OCI-LY7 (cell line): ENCODE results near the gene MORN1. TPM values are rescaled to one million over a fixed set of nuclear protein-coding genes. Genes with fewer than 3 reads are reported as not detected.

Source experiments
- BruUV-seq: library from RNA; stranded (reverse); fragments of 400-500 nt; replicated peaks from 2 replicates; lab custom pipeline; 2021; lab: Mats Ljungman, UMichigan
- CTCF ChIA-PET: fragments of 300-600 bp; sonication (Branson Sonifier 250); formaldehyde crosslinking; loops from one replicate; lab custom pipeline; 2022; ENCODE audit warnings: antibody characterized with exemption; ENCODE audit not compliant: unreplicated experiment; lab: Charles Lee
- POLR2A ChIA-PET: fragments of 300-600 bp; sonication (Branson Sonifier 250); formaldehyde crosslinking; loops from one replicate; lab custom pipeline; 2022; ENCODE audit warnings: antibody characterized with exemption; lab: Charles Lee
- DNase-seq: peaks from one replicate; pipeline ENCODE4 v3.0.0-alpha.2; 2015; ENCODE audit warnings: low spot score
- H2AFZ ChIP-seq: fragments of 200-600 bp; sonication (generic), shearing (Covaris generic); 2 replicates; pipeline ENCODE4 v1.6.1; 2014; ENCODE audit warnings: mild to moderate bottlenecking, antibody characterized with exemption, low read length, moderate library complexity
- H3K27ac ChIP-seq: fragments of 200-600 bp; sonication (generic); 2 replicates; pipeline ENCODE4 v1.5.1; 2014; ENCODE audit warnings: mixed run types, low read depth, mild to moderate bottlenecking, moderate library complexity, low read length, inconsistent platforms; ENCODE audit not compliant: poor library complexity, severe bottlenecking
- H3K36me3 ChIP-seq: fragments of 200-600 bp; sonication (generic); 2 replicates; pipeline ENCODE4 v1.6.1; 2014; ENCODE audit warnings: mild to moderate bottlenecking, antibody characterized with exemption, low read length, moderate library complexity, mixed read lengths; ENCODE audit not compliant: insufficient read depth
- H3K4me1 ChIP-seq: fragments of 200-600 bp; sonication (generic); 2 replicates; pipeline ENCODE4 v1.5.1; 2014; ENCODE audit warnings: mild to moderate bottlenecking, low read length; ENCODE audit not compliant: insufficient read depth, poor library complexity, severe bottlenecking
- H3K4me2 ChIP-seq: fragments of 200-600 bp; sonication (generic); 2 replicates; pipeline ENCODE4 v1.6.1; 2014; ENCODE audit warnings: mild to moderate bottlenecking, low read length
- H3K4me3 ChIP-seq: fragments of 200-600 bp; sonication (generic); 2 replicates; pipeline ENCODE4 v1.5.1; 2014; ENCODE audit warnings: mild to moderate bottlenecking, low read depth, low read length; ENCODE audit not compliant: poor library complexity, severe bottlenecking
- H3K79me2 ChIP-seq: fragments of 200-600 bp; sonication (generic); 2 replicates; pipeline ENCODE4 v1.6.1; 2016; ENCODE audit warnings: low read depth, mild to moderate bottlenecking, low read length, moderate library complexity, mixed read lengths; ENCODE audit not compliant: insufficient read depth
- H3K9me2 ChIP-seq: fragments of 200-600 bp; sonication (generic); 2 replicates; pipeline ENCODE4 v1.6.1; 2016; ENCODE audit warnings: mild to moderate bottlenecking, low read length, mixed read lengths; ENCODE audit not compliant: insufficient read depth
- H3K9me3 ChIP-seq: fragments of 200-600 bp; sonication (generic); 2 replicates; pipeline ENCODE4 v1.6.1; 2014; ENCODE audit warnings: mild to moderate bottlenecking, mixed run types, low read length, mixed read lengths
- H4K20me1 ChIP-seq: fragments of 200-600 bp; sonication (generic); 2 replicates; pipeline ENCODE4 v1.6.1; 2014; ENCODE audit warnings: mild to moderate bottlenecking, antibody characterized with exemption, low read length, moderate library complexity, mixed read lengths; ENCODE audit not compliant: insufficient read depth
- EZH2phosphoT487 ChIP-seq: fragments of 200-600 bp; sonication (generic); IDR thresholded peaks from 2 replicates; pipeline ENCODE4 v1.6.1; 2018; ENCODE audit warnings: low read depth, borderline replicate concordance, mild to moderate bottlenecking, mixed run types, antibody characterized with exemption, low read length, moderate library complexity, mixed read lengths
- intact Hi-C: fragments of 100-400 bp; cut with micrococcal nuclease; formaldehyde crosslinking; loops from one replicate; pipeline ENCODE4 v1.10.0; 2022; ENCODE audit not compliant: unreplicated experiment
- total RNA-seq, 2 experiments: library from RNA; depleted of rRNA in 1 of 2; stranded (reverse); fragments of >200 nt in 1 of 2; shearing (Covaris generic) in 1 of 2; gene quantifications; 2 replicates each; pipeline ENCODE4 v1.2.3, GENCODE V29; 2014 to 2022
- TF ChIP-seq, protein P1 (sequence below): fragments of 200-600 bp; sonication (generic); conservative IDR thresholded peaks from 2 replicates; pipeline ENCODE4 v1.5.1; 2014; ENCODE audit warnings: mild to moderate bottlenecking, antibody characterized with exemption, low read length, moderate library complexity, mixed read lengths

The MORN1 gene
- total RNA-seq, 2 experiments from 2014 or later: 13.1 to 29.7 TPM

DNA sequence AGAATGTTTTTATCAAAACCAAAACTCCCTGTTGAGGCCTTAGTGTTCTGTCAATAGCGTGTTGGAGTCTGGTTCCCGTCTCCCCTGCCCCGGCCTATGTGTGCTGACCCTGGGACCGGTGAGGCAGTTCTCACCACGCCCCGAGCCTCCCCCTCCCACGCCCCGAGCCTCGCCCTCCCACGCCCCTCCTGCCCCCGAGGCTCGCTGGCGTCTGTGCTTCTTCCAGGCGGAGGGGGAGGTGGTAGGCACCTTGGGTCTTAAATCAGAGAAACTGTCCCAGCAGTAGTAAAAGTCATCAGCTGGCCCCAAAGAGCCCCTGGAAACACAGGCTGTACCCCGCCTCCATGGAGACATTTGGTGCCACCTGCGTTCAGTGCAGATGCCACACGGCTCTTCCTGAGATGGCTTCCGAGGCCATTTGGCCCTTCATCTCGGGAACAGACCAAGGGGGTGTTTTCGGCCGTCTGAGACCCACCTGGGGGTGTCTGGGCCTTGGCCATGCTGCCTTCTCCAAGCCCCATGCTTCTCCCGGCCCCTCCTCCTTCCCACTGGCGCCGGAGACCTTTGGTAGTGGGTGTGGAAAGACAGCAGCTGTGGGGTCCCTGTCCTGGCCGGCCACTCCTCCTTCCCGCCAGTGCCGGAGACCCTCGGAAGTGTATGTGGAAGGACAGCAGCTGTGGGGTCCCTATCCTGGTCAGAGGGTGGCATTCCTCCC lies 118.5 kb downstream of the MORN1 start:
- POLR2A ChIA-PET: no interaction called here
- CTCF ChIA-PET: no interaction called here

DNA sequence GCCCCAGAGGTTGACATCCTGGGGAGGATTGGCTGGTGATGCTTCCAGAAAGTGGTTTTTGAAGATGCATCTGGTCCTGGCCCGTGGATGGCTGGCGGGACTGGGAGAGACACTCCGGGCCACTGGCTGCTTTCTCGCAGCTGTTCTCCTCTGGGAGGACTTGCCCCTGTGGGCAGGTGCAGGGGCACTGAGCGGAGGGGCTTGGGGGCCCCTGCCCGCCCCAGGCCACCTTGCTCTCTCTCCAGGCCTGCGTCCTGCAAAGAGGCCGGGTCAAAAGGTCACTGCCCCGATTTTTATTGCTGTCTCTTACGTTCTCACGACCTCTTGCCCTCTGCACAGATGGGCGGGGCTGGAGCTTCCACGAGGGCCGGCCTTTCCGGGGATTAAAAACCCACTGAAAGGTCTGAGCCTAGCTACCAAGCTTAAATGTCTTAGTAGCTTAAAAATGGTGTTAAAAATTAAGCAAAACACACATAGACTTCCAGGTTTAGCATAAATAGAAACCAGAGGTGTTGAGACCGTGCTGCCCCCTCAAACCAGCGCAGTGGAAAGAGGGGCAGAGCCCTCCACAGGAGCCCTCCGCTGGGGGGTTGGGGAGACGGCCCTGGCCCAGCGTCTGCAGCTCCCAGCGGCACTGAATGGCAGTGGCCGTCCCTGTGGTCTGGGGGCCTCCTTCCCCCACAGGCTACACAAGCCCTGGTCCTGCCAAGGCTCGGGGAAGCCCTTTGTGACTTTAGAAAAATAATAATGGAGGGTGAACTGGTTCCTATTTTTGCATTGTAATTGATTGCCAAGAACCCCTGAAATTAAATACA lies 119.3 kb downstream of the MORN1 start:
- no peaks in the 10 kb centered on the region for H3K79me2 ChIP-seq
- H3K36me3 ChIP-seq: no peaks in the 10 kb centered on the region; the same call in 1 of the 2 replicates
- no peaks in the 10 kb centered on the region for H3K4me1 ChIP-seq
- intact Hi-C loops: no loop called here
- no peak overlapping the region for H3K4me3 ChIP-seq
- TF ChIP-seq EZH2phosphoT487: no peak
- TF ChIP-seq, protein P1, sequence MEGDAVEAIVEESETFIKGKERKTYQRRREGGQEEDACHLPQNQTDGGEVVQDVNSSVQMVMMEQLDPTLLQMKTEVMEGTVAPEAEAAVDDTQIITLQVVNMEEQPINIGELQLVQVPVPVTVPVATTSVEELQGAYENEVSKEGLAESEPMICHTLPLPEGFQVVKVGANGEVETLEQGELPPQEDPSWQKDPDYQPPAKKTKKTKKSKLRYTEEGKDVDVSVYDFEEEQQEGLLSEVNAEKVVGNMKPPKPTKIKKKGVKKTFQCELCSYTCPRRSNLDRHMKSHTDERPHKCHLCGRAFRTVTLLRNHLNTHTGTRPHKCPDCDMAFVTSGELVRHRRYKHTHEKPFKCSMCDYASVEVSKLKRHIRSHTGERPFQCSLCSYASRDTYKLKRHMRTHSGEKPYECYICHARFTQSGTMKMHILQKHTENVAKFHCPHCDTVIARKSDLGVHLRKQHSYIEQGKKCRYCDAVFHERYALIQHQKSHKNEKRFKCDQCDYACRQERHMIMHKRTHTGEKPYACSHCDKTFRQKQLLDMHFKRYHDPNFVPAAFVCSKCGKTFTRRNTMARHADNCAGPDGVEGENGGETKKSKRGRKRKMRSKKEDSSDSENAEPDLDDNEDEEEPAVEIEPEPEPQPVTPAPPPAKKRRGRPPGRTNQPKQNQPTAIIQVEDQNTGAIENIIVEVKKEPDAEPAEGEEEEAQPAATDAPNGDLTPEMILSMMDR: no peak
- no peak overlapping the region for H3K27ac ChIP-seq
- ChIA-PET POLR2A (no interaction called here), CTCF (no interaction called here)
- no peak overlapping the region for H3K4me2 ChIP-seq
- DNase-seq: no peak
- H3K9me3 ChIP-seq: no peaks in the 10 kb centered on the region
- no peak overlapping the region for H2AFZ ChIP-seq
- H3K9me2 ChIP-seq: no peaks in the 10 kb centered on the region
- no peaks in the 10 kb centered on the region for H4K20me1 ChIP-seq
- BruUV-seq: no TSS peak

More for the DNA sequence above, 118.5 kb downstream of the MORN1 start:
- Histone ChIP-seq H4K20me1 (no peaks in the 10 kb centered on the region), H3K79me2 (no peaks in the 10 kb centered on the region), H3K36me3 (no peaks in the 10 kb centered on the region; the same call in 1 of the 2 replicates), H2AFZ (no peak overlapping the region), H3K27ac (no peak overlapping the region), H3K9me3 (no peaks in the 10 kb centered on the region), H3K4me2 (no peak overlapping the region), H3K9me2 (no peaks in the 10 kb centered on the region), H3K4me1 (no peaks in the 10 kb centered on the region), H3K4me3 (no peak overlapping the region)
- intact Hi-C loops: no loop called here
- BruUV-seq: no TSS peak
- TF ChIP-seq EZH2phosphoT487: no peak
- TF ChIP-seq, protein P1: no peak
- no peak for DNase-seq

Other genes with a start within 250 kb of the MORN1 start
- 25.7 and 47.4 TPM in 2 replicates for gene FAAP20, start 196.8 kb downstream of the MORN1 start, total RNA-seq (2014; rRNA removed; shearing (Covaris generic))
- gene FAAP20, start 196.8 kb downstream of the MORN1 start, total RNA-seq (2022): 55.4 and 55.7 TPM in 2 replicates
- gene SKI, start 163.2 kb downstream of the MORN1 start, total RNA-seq (2014; rRNA removed; shearing (Covaris generic)): 3.4 and 4.7 TPM in 2 replicates
- gene SKI, start 163.2 kb downstream of the MORN1 start, total RNA-seq (2022): 10.0 and 11.7 TPM in 2 replicates
- gene RER1, start 287 bp upstream of the MORN1 start, total RNA-seq (2014; rRNA removed; shearing (Covaris generic)): 54.4 and 60.5 TPM in 2 replicates
- gene RER1, start 287 bp upstream of the MORN1 start, total RNA-seq (2022): 113 and 138 TPM in 2 replicates
- gene PEX10, start 21.0 kb upstream of the MORN1 start, total RNA-seq (2014; rRNA removed; shearing (Covaris generic)): 22.6 and 23.3 TPM in 2 replicates
- 19.4 and 24.5 TPM in 2 replicates for gene PEX10, start 21.0 kb upstream of the MORN1 start, total RNA-seq (2022)
- 1.8 and 2.2 TPM in 2 replicates for gene PLCH2, start 84.7 kb upstream of the MORN1 start, total RNA-seq (2014; rRNA removed; shearing (Covaris generic))
- 1.0 and 1.4 TPM in 2 replicates for gene PLCH2, start 84.7 kb upstream of the MORN1 start, total RNA-seq (2022)
- gene PANK4, start 135.0 kb upstream of the MORN1 start, total RNA-seq (2014; rRNA removed; shearing (Covaris generic)): 43.6 and 55.9 TPM in 2 replicates
- 49.1 and 53.9 TPM in 2 replicates for gene PANK4, start 135.0 kb upstream of the MORN1 start, total RNA-seq (2022)
- not detected in 2 replicates for gene HES5, start 138.7 kb upstream of the MORN1 start, total RNA-seq (2014; rRNA removed; shearing (Covaris generic))
- gene HES5, start 138.7 kb upstream of the MORN1 start, total RNA-seq (2022): not detected in 2 replicates
- gene TNFRSF14, start 164.8 kb upstream of the MORN1 start, total RNA-seq (2014; rRNA removed; shearing (Covaris generic)): 15.0 and 18.5 TPM in 2 replicates
- gene TNFRSF14, start 164.8 kb upstream of the MORN1 start, total RNA-seq (2022): 15.7 and 18.9 TPM in 2 replicates
- 7.0 and 10.4 TPM in 2 replicates for gene PRXL2B, start 195.2 kb upstream of the MORN1 start, total RNA-seq (2014; rRNA removed; shearing (Covaris generic))
- 4.8 and 5.2 TPM in 2 replicates for gene PRXL2B, start 195.2 kb upstream of the MORN1 start, total RNA-seq (2022)
- gene MMEL1, start 241.5 kb upstream of the MORN1 start, total RNA-seq (2014; rRNA removed; shearing (Covaris generic)): not detected in 2 replicates
- gene MMEL1, start 241.5 kb upstream of the MORN1 start, total RNA-seq (2022): not detected in 2 replicates